HG03097 (cell line): ENCODE data around the gene FTCD.
"Not testable (repeated sequence)": the region's sequence is repeated elsewhere in the genome, so short reads cannot be mapped to it uniquely, and the experiment has no call there.

Experiments
- ATAC-seq: cut with Tn5 transposase; IDR thresholded peaks from one replicate; pipeline ENCODE4 v1.9.1; 2021; ENCODE audit not compliant: unreplicated experiment, low FRiP score

Gene FTCD

DNA sequence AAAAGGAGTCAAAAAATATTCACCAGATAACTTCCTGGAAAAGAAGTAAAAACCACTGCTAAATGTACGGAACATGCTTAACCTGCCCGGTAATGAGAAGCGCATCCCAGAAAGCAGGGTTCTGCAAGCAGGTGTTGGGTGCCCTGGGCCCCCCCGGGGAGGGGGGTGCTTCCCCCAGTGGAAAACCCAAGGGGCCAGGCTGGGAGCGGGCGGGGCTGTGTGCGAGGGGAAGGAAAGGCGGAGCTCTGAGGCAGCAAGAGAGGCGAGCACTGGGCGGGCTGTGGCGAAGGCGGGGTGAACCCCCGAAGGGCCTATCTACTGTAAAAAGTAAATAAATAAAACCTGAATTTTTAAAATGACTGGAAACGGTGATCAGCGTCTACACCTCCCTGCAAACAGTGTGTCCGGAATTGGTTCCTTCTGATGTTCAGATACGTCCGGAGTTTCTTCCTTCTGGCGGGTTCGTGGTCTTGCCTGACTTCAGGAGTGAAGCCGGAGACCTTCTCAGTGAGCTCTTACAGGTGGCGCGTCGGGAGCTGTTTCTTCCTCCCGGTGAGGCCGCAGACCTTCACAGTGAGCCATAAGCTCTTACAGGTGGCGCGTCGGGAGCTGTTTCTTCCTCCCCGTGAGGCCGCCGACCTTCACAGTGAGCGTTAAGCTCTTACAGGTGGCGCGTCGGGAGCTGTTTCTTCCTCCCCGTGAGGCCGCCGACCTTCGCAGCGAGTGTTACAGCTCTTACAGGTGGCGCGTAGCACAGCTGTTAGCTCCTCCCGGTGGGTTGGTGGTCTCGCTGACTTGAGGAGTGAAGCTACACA is 13.4 kb downstream of the FTCD start:
- ATAC-seq, result no peak

- not testable (repeated sequence) for ATAC-seq
Measured at GRCh38 chr21:46140352-46141003, 14.9 kb downstream of the FTCD start.

DNA sequence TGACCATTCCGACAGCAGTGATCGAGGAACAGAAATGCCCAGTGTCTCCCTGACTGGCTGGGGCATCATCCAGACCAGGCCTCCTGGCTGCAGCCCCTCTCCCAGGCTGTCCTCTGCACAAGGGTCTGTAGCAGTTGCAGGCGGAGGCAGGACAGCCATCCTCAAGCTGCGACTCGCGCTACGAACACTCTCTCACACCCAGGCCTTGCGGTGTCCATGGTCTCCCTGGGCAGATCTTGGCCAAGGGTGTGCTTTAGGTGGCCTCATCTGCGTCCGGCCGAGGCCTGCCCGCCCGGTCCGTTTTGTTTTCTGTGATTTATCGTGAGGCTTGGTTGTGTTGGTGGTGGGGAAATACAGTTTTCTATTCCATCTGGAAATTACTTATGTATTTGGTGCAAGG is 15.7 kb downstream of the FTCD start:
- ATAC-seq, result no peak

GRCh38 chr21:46138383-46138970 is 16.9 kb downstream of the FTCD start:
- ATAC-seq, result no peak

- ATAC-seq, result no peak
Measured at GRCh38 chr21:46137908-46138307, 17.5 kb downstream of the FTCD start.

GRCh38 chr21:46136739-46137349 is 18.5 kb downstream of the FTCD start:
- no peak for ATAC-seq

- ATAC-seq, result no peak
Measured at GRCh38 chr21:46135782-46136395, 19.5 kb downstream of the FTCD start.

- ATAC-seq, result no peak
Measured at GRCh38 chr21:46131838-46132651, 23.3 kb downstream of the FTCD start.

DNA sequence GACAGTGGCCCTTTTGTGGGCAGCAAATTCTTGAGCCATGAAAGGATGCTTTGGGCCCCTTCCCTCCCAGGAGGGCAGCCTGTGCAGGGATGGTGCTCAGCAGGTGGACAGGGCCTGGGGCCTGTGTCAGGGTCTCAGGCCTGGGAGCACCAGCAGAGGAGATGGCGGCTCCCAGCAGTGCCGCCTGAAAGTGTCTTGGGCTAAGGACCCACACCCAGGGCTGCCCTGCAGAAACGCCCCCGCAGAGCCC is 23.9 kb downstream of the FTCD start:
- ATAC-seq, result no peak

DNA sequence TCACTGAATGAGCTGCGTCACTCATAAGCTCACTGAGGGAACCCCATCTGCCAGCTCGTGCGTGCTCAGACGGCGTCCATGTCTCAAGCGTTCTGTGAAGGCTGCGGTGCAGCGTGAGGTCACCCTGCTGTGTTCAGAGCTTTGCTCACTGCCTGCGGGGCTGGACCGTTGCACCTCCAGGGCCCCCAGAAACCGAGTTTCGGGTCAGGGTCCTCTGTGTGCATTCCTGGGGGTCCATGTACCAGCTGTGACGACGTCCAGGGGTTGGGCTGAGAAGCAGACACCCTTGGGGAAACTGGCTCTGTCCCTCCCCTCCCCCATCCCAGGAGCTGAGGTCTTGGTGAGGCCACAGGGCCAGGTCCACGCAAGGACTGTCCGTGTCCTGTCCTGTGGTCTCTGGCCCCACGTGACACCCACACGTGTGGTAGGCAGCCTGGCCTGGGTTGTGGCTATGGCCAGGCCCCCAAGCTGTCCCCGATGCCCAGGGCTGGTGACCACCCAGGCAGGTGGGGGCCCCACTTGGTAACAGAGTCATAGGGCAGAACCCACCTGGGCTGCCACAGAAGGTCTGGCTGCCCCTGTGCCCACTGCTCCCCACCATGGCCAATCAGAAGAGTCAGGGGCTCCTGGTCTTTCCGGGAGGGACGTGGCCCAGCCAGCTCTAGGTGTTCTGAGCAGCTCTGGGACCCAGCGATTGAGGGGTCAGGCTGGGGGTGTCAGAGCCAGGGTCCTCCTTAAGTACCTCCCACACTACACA is 24.4 kb downstream of the FTCD start:
- no peak for ATAC-seq

DNA sequence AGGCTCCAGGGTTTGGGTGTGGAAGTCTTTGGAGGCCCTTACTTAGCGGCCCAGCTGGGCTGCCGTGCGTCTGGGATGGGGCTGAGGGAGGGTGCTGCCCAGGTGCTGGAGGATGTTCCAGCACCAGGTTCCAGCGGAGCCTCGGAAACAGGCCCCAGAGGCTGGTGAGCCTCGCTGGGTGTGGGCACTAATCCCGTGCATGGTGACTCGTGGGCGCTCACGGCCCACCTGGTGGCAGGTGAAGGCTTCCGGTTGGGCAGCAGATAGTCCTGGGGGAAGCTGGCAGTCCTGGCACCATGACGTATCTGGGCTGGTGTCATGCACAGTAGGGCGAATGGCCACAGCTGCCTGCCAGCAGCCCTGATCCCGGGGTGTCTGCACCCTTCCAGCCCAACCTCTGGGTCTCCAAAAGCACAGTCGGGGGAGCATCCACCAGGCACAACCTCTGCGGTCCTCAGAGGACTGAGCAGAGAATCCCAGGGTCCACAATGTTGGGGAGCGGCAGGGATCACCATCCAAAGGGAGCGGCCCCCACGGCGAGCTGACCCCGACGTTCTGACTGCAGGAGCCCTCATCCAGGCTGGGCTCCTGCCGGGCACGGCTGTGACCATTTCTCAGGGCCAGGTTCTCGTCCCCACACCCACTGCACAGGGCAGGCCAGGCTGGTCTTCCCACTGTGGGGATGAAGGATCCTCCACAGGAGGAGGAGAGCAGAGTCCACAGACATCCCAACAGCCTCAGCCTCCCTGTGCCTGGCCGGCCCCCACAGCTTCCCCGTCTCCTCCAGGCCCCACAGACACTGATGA is 25.3 kb downstream of the FTCD start:
- no peak for ATAC-seq

- no peak for ATAC-seq
Measured at GRCh38 chr21:46128933-46129571, 26.3 kb downstream of the FTCD start.

GRCh38 chr21:46128106-46128932 is 27.1 kb downstream of the FTCD start:
- ATAC-seq, result no peak

GRCh38 chr21:46127239-46128105 is 27.9 kb downstream of the FTCD start:
- ATAC-seq, result no peak

DNA sequence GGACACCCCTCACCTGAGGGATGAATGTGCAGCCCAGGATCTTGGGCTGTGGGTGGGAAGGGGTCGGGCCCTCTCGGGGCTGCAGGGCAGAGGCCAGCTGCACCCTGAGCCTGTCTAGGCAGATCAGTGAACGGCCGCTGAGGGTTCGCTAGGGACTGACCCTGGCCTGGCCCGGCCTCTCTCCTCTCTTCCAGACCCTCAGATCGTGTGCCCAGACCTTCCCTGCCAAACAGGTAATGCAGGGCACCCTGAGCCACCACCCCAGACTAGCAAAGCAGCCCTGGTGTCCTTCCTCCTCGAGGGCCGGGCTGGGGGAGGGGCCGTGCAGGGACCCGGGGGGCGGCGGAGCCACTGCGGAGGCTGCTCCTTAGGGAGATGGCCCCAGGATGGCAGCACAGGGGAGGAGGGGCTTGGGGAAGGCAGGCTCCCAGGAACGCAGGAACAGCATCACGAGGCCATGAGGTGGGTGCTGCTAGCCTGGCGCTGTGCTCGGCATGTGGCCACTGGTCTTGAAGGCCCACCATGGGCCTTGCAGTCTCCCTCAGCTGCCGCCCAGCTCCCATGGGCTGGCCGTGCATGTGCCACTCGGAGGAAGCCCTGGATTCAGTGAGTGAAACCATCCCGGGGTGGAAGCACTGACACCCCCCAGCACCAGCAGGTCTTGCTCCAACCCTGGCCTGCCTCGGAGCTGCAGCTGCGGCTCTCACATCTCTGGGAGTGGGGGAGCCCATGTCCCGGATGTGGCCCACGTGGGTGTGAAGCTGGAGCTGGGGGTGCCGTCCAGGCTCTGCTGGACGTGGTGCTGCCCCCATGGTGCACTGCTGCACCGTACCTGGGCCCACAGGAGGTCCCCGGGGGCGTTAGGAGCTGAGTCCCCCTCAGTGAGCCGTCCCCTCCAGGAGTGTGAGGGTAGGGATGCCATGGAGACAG is 28.8 kb downstream of the FTCD start:
- ATAC-seq, result no peak
